ENCODE measurements around the gene DYNC2H1. TPM values are rescaled to one million over a fixed set of nuclear protein-coding genes. Genes with fewer than 3 reads are reported as not detected.

The DYNC2H1 gene
- total RNA-seq, 2 donors from 2014 or later, result 18.1 to 18.2 TPM

- Histone ChIP-seq H3K36me3 (no peaks in the 10 kb centered on the region), H3K9me3 (no peaks in the 10 kb centered on the region), H3K27me3 (replicated peaks; ENCODE audit: insufficient read depth) (no peaks in the 10 kb centered on the region), H3K4me1 (replicated peaks) (no peaks in the 10 kb centered on the region), H3K27ac (no peak overlapping the region), H3K4me3 (no peak overlapping the region)
- DNase-seq (ENCODE audit: low spot score), result no peak
- intact Hi-C loops (cut with DNase I), result no loop called here
- TF ChIP-seq POLR2AphosphoS5 (IDR thresholded peaks at IDR 0.05), result no peak
- TF ChIP-seq, protein P1, sequence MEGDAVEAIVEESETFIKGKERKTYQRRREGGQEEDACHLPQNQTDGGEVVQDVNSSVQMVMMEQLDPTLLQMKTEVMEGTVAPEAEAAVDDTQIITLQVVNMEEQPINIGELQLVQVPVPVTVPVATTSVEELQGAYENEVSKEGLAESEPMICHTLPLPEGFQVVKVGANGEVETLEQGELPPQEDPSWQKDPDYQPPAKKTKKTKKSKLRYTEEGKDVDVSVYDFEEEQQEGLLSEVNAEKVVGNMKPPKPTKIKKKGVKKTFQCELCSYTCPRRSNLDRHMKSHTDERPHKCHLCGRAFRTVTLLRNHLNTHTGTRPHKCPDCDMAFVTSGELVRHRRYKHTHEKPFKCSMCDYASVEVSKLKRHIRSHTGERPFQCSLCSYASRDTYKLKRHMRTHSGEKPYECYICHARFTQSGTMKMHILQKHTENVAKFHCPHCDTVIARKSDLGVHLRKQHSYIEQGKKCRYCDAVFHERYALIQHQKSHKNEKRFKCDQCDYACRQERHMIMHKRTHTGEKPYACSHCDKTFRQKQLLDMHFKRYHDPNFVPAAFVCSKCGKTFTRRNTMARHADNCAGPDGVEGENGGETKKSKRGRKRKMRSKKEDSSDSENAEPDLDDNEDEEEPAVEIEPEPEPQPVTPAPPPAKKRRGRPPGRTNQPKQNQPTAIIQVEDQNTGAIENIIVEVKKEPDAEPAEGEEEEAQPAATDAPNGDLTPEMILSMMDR (IDR thresholded peaks at IDR 0.05), result no peak
- no peak for TF ChIP-seq POLR2A (IDR thresholded peaks at IDR 0.05)
- WGBS, result 100% methylated on average over 1 of the region's 1 CpG
Measured at GRCh38 chr11:103497268-103497667, 388.0 kb downstream of the DYNC2H1 start.

DNA sequence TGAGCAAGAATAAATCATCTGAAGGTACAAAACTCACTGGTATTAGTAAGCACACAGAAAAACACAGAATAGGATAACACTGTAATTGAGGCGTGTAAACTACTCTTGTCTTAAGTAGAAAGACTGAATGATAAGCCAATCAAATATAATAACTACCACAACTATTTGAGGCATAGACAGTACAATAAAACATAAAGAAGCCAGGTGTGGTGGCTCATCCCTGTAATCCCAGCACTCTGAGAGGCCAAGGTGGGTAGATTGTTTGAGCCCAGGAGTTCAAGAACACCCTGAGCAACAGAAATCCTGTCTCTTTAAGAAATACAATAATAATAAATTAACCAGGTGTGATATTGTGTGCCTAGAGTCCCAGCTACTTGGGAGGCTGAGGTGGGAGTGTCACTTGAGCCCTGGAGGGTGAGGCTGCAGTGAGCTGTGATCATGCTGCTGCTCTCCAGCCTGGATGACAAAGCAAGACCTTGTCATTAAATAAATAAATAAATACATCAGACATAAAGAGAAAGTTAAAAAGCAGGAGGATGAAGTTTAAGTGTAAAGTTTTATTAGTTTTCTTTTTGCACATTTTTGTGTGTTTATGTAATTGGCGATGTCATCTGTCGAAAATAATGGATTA lies 390.6 kb downstream of the DYNC2H1 start:
- no peak overlapping the region for H3K4me3 ChIP-seq
- H3K4me1 ChIP-seq (replicated peaks), result no peaks in the 10 kb centered on the region
- TF ChIP-seq, protein P1 (IDR thresholded peaks at IDR 0.05), result no peak
- no peak for TF ChIP-seq POLR2AphosphoS5 (IDR thresholded peaks at IDR 0.05)
- TF ChIP-seq POLR2A (IDR thresholded peaks at IDR 0.05), result no peak
- no peaks in the 10 kb centered on the region for H3K36me3 ChIP-seq
- intact Hi-C loops (cut with DNase I), result no loop called here
- DNase-seq (ENCODE audit: low spot score), result no peak
- no peaks in the 10 kb centered on the region for H3K27me3 ChIP-seq (replicated peaks; ENCODE audit: insufficient read depth)
- WGBS, result 62% methylated on average over 3 of the region's 3 CpGs
- no peak overlapping the region for H3K27ac ChIP-seq
- no peaks in the 10 kb centered on the region for H3K9me3 ChIP-seq

- intact Hi-C loops (cut with DNase I), result no loop called here
- Histone ChIP-seq H3K9me3 (no peaks in the 10 kb centered on the region), H3K27ac (no peak overlapping the region), H3K4me1 (replicated peaks) (no peaks in the 10 kb centered on the region), H3K4me3 (no peak overlapping the region), H3K27me3 (replicated peaks; ENCODE audit: insufficient read depth) (no peaks in the 10 kb centered on the region), H3K36me3 (no peaks in the 10 kb centered on the region)
- no peak for TF ChIP-seq POLR2AphosphoS5 (IDR thresholded peaks at IDR 0.05)
- TF ChIP-seq, protein P1 (IDR thresholded peaks at IDR 0.05), result no peak
- no peak for TF ChIP-seq POLR2A (IDR thresholded peaks at IDR 0.05)
- WGBS, result 69% methylated on average over 1 of the region's 1 CpG
- no peak for DNase-seq (ENCODE audit: low spot score)
Measured at GRCh38 chr11:103515283-103515682, 406.1 kb downstream of the DYNC2H1 start.

- TF ChIP-seq POLR2A (IDR thresholded peaks at IDR 0.05) (no peak), POLR2AphosphoS5 (IDR thresholded peaks at IDR 0.05) (no peak)
- TF ChIP-seq, protein P1 (IDR thresholded peaks at IDR 0.05), result no peak
- Histone ChIP-seq H3K4me3 (no peak overlapping the region), H3K27ac (no peak overlapping the region), H3K27me3 (replicated peaks; ENCODE audit: insufficient read depth) (no peaks in the 10 kb centered on the region), H3K36me3 (no peaks in the 10 kb centered on the region), H3K9me3 (no peaks in the 10 kb centered on the region), H3K4me1 (replicated peaks) (no peaks in the 10 kb centered on the region)
- DNase-seq (ENCODE audit: low spot score), result no peak
- intact Hi-C loops (cut with DNase I), result no loop called here
- 73% methylated on average over 3 of the region's 3 CpGs for WGBS
Measured at GRCh38 chr11:103520792-103521191, 411.6 kb downstream of the DYNC2H1 start.

GRCh38 chr11:103525069-103525468 lies 415.8 kb downstream of the DYNC2H1 start:
- intact Hi-C loops (cut with DNase I), result no loop called here
- H3K9me3 ChIP-seq, result no peaks in the 10 kb centered on the region
- no peaks in the 10 kb centered on the region for H3K36me3 ChIP-seq
- 28% methylated on average over 2 of the region's 2 CpGs for WGBS
- DNase-seq (ENCODE audit: low spot score), result no peak
- H3K4me3 ChIP-seq, result no peak overlapping the region
- TF ChIP-seq POLR2AphosphoS5 (IDR thresholded peaks at IDR 0.05) (no peak), POLR2A (IDR thresholded peaks at IDR 0.05) (no peak)
- TF ChIP-seq, protein P1 (IDR thresholded peaks at IDR 0.05), result no peak
- H3K27ac ChIP-seq, result no peak overlapping the region
- H3K27me3 ChIP-seq (replicated peaks; ENCODE audit: insufficient read depth), result no peaks in the 10 kb centered on the region
- H3K4me1 ChIP-seq (replicated peaks), result no peaks in the 10 kb centered on the region

Data from prostate gland (tissue), 2 donors.